Neural cell (in vitro differentiated cells): ENCODE measurements around the gene LGALS14.

Experiments used
- POLR2AphosphoS5 ChIP-seq: IDR thresholded peaks from 2 replicates; pipeline ENCODE4 v1.6.1; 2012
- TF ChIP-seq, protein P1 (sequence below): fragments of 450-650 bp; IDR thresholded peaks from 2 replicates; pipeline ENCODE4 v1.5.1; 2014; ENCODE audit warnings: antibody characterized with exemption, mild to moderate bottlenecking, moderate library complexity; ENCODE audit not compliant: poor library complexity, severe bottlenecking

DNA sequence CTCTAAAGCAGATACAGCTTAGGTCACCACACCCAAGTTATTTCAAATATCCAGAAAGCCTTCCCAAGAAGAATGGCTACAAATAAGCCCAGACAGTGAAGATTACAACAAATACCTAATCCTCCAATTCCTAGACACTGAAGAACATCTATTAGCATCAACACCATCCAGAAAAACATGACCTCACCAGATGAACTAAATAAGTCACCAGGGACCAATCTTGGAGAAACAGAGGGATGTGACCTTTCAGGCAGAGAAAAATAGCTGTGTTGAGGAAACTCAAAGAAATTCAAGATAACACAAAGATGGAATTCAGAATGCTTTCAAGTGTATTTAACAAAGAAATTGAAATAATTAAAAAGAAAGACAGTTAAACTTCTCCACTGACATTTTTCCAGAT lies 48.5 kb downstream of the LGALS14 start:
- TF ChIP-seq, protein P1, sequence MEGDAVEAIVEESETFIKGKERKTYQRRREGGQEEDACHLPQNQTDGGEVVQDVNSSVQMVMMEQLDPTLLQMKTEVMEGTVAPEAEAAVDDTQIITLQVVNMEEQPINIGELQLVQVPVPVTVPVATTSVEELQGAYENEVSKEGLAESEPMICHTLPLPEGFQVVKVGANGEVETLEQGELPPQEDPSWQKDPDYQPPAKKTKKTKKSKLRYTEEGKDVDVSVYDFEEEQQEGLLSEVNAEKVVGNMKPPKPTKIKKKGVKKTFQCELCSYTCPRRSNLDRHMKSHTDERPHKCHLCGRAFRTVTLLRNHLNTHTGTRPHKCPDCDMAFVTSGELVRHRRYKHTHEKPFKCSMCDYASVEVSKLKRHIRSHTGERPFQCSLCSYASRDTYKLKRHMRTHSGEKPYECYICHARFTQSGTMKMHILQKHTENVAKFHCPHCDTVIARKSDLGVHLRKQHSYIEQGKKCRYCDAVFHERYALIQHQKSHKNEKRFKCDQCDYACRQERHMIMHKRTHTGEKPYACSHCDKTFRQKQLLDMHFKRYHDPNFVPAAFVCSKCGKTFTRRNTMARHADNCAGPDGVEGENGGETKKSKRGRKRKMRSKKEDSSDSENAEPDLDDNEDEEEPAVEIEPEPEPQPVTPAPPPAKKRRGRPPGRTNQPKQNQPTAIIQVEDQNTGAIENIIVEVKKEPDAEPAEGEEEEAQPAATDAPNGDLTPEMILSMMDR: no peak
- TF ChIP-seq POLR2AphosphoS5: no peak
